ENCODE data around the gene TCAIM.

Gene TCAIM, protein sequence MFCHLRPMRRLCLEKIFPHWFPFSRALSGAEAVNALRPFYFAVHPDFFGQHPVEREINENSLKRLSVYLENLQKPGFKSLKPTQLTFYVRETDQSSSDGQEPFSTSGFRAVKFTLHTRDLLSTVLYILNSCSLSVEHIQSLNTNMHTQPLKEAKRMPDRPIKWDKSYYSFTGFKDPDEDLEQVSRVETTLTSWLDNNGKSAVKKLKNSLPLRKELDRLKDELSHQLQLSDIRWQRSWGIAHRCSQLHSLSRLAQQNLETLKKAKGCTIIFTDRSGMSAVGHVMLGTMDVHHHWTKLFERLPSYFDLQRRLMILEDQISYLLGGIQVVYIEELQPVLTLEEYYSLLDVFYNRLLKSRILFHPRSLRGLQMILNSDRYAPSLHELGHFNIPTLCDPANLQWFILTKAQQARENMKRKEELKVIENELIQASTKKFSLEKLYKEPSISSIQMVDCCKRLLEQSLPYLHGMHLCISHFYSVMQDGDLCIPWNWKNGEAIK

GRCh38 chr3:44338010-44338827 lies at the start of gene TCAIM:
Gene TCAIM (plus strand): TSS chr3:44338766. CDS start chr3:44354783, 16,017 bp downstream.
- peak; percentile 98 for DNase-seq

- no peak for DNase-seq
Measured at GRCh38 chr3:44289882-44290462, 48.6 kb upstream of the TCAIM start.

- no peak for DNase-seq
Measured at GRCh38 chr3:44292276-44292675, 46.3 kb upstream of the TCAIM start.

DNA sequence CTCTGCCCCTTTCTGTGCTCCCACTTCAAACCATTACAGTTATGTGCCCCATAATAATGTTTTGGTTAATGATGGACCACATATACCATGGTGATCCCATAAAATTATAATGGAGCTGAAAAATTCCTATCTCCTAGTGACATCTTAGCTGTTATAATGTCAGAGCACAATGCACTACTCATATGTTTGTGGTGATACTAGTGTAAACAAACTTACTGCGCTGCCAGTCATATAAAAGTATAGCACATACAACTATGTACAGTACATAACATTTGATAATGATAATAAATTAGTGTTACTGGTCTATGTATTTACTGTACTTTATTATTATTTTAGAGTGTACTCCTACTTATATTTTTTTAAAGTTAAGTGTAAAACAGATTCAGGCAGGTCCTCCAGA lies 45.6 kb upstream of the TCAIM start:
- DNase-seq, result no peak

- no peak for DNase-seq
Measured at GRCh38 chr3:44297255-44297654, 41.3 kb upstream of the TCAIM start.

GRCh38 chr3:44301746-44302145 lies 36.8 kb upstream of the TCAIM start:
- no peak for DNase-seq

DNA sequence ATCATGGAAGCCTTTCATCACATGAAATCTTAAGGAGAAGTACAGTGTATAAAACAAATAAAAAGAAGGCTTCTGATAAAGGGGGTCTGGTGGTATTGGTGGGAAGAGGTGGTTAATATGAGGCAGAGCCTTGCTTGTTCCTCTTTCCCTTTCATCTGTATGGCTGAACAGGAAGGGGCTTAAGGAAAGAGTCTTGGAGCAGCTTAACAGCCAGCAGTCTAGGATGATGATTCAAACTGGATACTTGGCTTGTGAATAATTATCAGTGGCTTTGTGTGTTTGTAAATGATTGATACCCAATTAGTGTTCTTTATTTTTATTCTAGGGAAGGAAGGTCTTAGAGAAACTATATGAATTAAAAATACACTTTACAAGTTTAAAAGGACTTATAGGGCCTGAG lies 29.1 kb upstream of the TCAIM start:
- DNase-seq, result no peak

- DNase-seq, result no peak
Measured at GRCh38 chr3:44318891-44319311, 19.7 kb upstream of the TCAIM start.

DNA sequence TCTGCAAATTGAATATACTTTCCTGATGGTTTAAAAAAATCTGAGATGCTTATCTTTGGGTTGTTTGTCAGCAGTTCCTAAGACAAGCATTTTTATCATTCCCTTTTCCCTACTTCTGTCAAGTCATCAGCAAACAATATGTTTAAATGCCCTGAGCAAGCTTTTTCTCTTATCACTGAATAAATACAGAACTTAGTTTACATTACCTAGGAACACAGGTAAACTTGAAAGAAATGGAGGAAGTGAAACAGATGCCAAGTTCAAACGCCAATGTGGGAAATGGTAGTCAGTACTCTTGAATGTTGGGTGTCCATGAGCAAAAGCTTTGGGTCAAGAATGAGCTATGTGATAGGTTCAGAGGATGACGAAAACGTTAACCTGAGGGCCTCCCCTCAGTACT lies 17.2 kb upstream of the TCAIM start:
- no peak for DNase-seq

GRCh38 chr3:44323341-44323955 lies 15.1 kb upstream of the TCAIM start:
- peak; percentile 71 for DNase-seq

GRCh38 chr3:44324584-44324983 lies 14.0 kb upstream of the TCAIM start:
- DNase-seq, result no peak

DNA sequence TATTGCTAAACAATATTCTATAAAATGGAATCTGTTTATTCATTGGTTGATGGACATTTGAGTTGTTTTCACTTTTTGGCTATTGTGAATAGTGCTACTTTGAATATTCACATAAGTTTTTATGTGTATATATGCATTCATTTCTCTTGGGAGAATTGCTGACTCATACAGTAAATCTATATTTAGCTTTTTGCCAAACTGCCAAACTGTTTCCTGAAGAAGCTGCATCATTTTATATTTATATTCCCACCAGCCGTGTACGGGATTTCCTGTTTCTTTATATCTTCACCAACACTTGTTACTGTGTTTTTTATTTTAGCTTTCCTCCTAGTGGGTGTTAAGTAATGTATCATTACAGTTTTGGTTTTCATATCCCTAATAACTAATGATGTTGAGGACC lies 12.5 kb upstream of the TCAIM start:
- DNase-seq, result no peak

- no peak for DNase-seq
Measured at GRCh38 chr3:44326515-44326914, 12.1 kb upstream of the TCAIM start.

GRCh38 chr3:44329946-44330345 lies 8.6 kb upstream of the TCAIM start:
- DNase-seq, result no peak

GRCh38 chr3:44330444-44330843 lies 8.1 kb upstream of the TCAIM start:
- no peak for DNase-seq

GRCh38 chr3:44334326-44334725 lies 4.2 kb upstream of the TCAIM start:
- no peak for DNase-seq

DNA sequence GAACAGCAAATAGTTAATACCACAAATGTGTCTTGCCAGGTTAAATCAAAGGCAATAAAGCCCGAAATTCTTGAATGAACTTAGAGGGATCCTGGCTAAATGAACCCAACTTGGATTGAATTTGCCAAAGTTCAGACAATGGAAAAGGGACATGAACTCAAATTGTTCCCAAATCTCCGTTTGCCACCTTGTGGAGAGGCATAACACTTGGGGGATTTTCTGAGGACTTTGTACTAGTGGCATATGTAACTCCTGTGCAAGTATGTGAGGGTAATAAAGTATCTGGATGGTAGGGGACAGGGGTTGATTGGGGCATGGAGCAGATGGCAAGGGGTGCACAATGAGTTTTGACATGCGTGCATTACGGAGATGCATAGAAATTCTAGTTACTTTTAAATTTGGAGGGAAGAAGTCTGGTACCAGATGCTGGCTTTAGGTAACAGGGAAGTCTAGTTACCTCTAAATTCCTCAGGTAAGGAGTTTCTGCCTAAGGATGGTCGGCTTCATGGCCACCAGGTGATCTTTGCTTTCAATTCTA lies 1.2 kb upstream of the TCAIM start:
- no peak for DNase-seq

GRCh38 chr3:44338828-44339127 lies 212 bp downstream of the TCAIM start:
- DNase-seq, result no peak

DNA sequence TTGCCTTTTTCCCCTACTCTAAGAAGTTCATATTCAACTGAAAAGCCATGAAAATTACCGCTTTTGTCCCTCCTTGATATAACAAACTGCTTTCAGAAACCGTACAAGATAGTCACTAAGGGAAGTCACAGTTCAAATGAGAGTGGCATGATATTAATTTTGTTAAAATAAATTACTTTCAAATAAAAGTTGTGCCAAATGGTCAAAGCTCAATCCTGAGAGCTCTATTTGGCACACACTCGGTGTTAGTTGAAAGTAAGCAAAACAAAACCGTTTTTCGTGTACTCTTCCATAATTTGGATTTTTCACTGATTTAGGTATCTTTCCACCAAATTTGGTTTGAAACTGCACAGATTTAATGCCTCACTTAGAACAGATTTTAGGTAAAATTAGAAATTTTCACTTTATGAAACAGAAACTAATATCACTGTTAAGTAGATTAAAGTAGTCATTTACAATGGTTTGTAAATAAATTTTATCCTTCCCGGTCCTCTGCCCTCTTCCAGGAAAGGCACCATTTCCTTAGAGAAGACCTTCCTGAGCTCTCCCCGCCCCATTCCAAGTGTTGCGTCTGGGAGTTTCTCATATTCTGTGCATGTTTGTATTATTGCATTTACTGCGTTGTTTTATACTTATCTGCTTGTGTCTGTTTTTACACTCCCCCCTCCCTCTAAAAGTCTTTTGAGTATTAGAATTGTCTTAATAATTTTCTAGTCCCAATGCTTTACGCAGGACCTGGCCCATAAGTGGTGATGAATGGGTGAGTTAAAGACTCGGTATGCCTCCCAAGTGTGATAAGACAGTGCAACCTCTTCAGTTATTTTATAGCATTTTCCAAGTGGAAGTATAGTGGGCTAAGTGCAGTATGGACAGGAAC lies 853 bp downstream of the TCAIM start:
- no peak for DNase-seq

- no peak for DNase-seq
Measured at GRCh38 chr3:44340058-44340395, 1.5 kb downstream of the TCAIM start.

GRCh38 chr3:44342176-44342790 lies 3.7 kb downstream of the TCAIM start:
- no peak for DNase-seq

GRCh38 chr3:44343421-44343820 lies 4.9 kb downstream of the TCAIM start:
- no peak for DNase-seq

All from stimulated activated CD8-positive, alpha-beta memory T cell treated with anti-CD3 and anti-CD28 coated beads, Interleukin-4, amount 100 ng/mL, for 48 hours (primary cell).